Loucy (cell line): Measurements from ENCODE around the gene MRPS2.

Experiments
- EZH2phosphoT487 ChIP-seq: fragments of 200-600 bp; IDR thresholded peaks from 2 replicates; pipeline ENCODE4 v1.6.1; 2018; ENCODE audit warnings: antibody characterized with exemption, mild to moderate bottlenecking, moderate library complexity, borderline replicate concordance
- TF ChIP-seq, protein P1 (sequence below): fragments of 200-600 bp; sonication (generic); conservative IDR thresholded peaks from 2 replicates; pipeline ENCODE4 v1.5.1; 2014; ENCODE audit warnings: mild to moderate bottlenecking, antibody characterized with exemption, low read length

DNA sequence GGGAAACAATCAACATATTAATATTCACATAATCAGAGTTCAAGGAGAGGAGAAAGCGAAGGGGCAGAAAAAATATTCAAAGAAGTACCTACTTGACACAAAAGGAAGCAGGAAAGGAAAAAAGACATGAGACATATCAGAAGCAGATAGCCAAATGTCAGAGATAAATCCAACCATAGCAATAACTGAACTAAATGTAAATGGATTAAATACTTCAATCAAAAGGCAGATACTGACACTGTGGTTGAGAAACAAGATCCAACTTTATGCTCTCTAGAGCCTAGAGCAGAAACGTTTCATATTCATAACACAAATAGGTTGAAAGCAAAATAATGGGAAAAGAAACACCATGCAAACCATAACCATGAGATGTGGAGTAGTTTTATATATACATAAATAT lies 9.0 kb downstream of the MRPS2 start:
- TF ChIP-seq, protein P1, sequence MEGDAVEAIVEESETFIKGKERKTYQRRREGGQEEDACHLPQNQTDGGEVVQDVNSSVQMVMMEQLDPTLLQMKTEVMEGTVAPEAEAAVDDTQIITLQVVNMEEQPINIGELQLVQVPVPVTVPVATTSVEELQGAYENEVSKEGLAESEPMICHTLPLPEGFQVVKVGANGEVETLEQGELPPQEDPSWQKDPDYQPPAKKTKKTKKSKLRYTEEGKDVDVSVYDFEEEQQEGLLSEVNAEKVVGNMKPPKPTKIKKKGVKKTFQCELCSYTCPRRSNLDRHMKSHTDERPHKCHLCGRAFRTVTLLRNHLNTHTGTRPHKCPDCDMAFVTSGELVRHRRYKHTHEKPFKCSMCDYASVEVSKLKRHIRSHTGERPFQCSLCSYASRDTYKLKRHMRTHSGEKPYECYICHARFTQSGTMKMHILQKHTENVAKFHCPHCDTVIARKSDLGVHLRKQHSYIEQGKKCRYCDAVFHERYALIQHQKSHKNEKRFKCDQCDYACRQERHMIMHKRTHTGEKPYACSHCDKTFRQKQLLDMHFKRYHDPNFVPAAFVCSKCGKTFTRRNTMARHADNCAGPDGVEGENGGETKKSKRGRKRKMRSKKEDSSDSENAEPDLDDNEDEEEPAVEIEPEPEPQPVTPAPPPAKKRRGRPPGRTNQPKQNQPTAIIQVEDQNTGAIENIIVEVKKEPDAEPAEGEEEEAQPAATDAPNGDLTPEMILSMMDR: no peak
- no peak for TF ChIP-seq EZH2phosphoT487
